Breast epithelium (tissue), 4 donors: ENCODE results near the gene M1AP. TPM values are rescaled to one million over a fixed set of nuclear protein-coding genes. Genes with fewer than 3 reads are reported as not detected.

ENCODE experiments used
- DNase-seq, 2 donors: peaks; one replicate each; pipeline ENCODE4 v3.0.0-alpha.2; 2019; ENCODE audit warnings: low spot score in 2 of 2
- H3K27ac ChIP-seq, 2 donors: fragments of 200-600 bp; sonication (generic) in 1 of 2; one replicate each; pipeline ENCODE4 v1.5.1; 2016 to 2019; ENCODE audit warnings: mild to moderate bottlenecking in 1 of 2
- H3K27me3 ChIP-seq, 2 donors: fragments of 200-600 bp; sonication (generic) in 1 of 2; one replicate each; pipeline versions ENCODE4 v1.5.1 to v1.6.0; 2017 to 2019; ENCODE audit warnings: control low read depth in 1 of 2, mild to moderate bottlenecking in 1 of 2
- H3K36me3 ChIP-seq: fragments of 200-600 bp; one replicate; pipeline ENCODE4 v1.5.1; 2019
- H3K4me1 ChIP-seq, 2 donors: fragments of 200-600 bp; sonication (generic); one replicate each; pipeline ENCODE4 v1.5.1; 2016 to 2019; ENCODE audit warnings: control low read depth in 1 of 2
- H3K4me3 ChIP-seq, 3 donors: fragments of 200-600 bp; sonication (generic); 1 replicate in 2 of 3; 2 replicates in 1 of 3; pipeline ENCODE4 v1.5.1; 2016 to 2019; ENCODE audit warnings: mild to moderate bottlenecking in 3 of 3, moderate library complexity in 2 of 3
- H3K9me3 ChIP-seq, 2 donors: fragments of 200-600 bp; sonication (generic) in 1 of 2; one replicate each; pipeline ENCODE4 v1.5.1; 2016 to 2019; ENCODE audit warnings: control low read depth in 1 of 2
- CTCF ChIP-seq, 3 donors: fragments of 450-650 bp; IDR thresholded peaks; one replicate each; pipeline ENCODE4 v1.5.1; 2016 to 2017; ENCODE audit warnings: antibody characterized with exemption in 3 of 3, mild to moderate bottlenecking in 3 of 3, moderate library complexity in 3 of 3
- POLR2A ChIP-seq: fragments of 450-650 bp; IDR thresholded peaks from one replicate; pipeline ENCODE4 v1.6.1; 2016; ENCODE audit warnings: antibody characterized with exemption, mild to moderate bottlenecking, moderate library complexity
- POLR2AphosphoS5 ChIP-seq, 3 donors: sonication (generic); formaldehyde crosslinking; IDR thresholded peaks; one replicate each; pipeline ENCODE4 v1.6.1; 2017; ENCODE audit warnings: antibody characterized with exemption in 3 of 3
- intact Hi-C: fragments of 100-400 bp; cut with DNase I; formaldehyde crosslinking; loops from one replicate; pipeline ENCODE4 v1.15.1; 2023; ENCODE audit warnings: low total_unique reads
- total RNA-seq, 3 donors: library from RNA; depleted of rRNA; stranded (reverse); fragments of >200 nt; gene quantifications; one replicate each; pipeline ENCODE4 v1.1.0, GENCODE V29; 2016

The M1AP gene
- total RNA-seq, 3 donors from 2014 or later: 0.29 to 3.4 (median 0.66) TPM

GRCh38 chr2:74599676-74600075 is 48.5 kb downstream of the M1AP start:
- intact Hi-C loops: no loop called here
- TF ChIP-seq POLR2AphosphoS5 (IDR thresholded peaks at IDR 0.05): no peak
- no peak for TF ChIP-seq CTCF (IDR thresholded peaks at IDR 0.05)
- no peak for TF ChIP-seq POLR2A
- DNase-seq: no peak
- Histone ChIP-seq H3K4me1 (no peaks in the 10 kb centered on the region), H3K9me3 (no peaks in the 10 kb centered on the region), H3K27ac (no peak overlapping the region), H3K4me3 (no peak overlapping the region), H3K27me3 (peaks cover 0 to 4% of the 10 kb centered on the region in 2 donors), H3K36me3 (no peaks in the 10 kb centered on the region)

GRCh38 chr2:74597410-74597809 is 50.7 kb downstream of the M1AP start:
- TF ChIP-seq POLR2AphosphoS5 (IDR thresholded peaks at IDR 0.05): no peak
- TF ChIP-seq POLR2A: no peak
- TF ChIP-seq CTCF (IDR thresholded peaks at IDR 0.05): no peak
- intact Hi-C loops: no loop called here
- H3K27me3 ChIP-seq: peaks cover 0 to 13% of the 10 kb centered on the region in 2 donors

GRCh38 chr2:74596584-74596983 is 51.5 kb downstream of the M1AP start:
- H3K36me3 ChIP-seq: no peaks in the 10 kb centered on the region
- H3K9me3 ChIP-seq: no peaks in the 10 kb centered on the region
- intact Hi-C loops: no loop called here
- no peak overlapping the region for H3K27ac ChIP-seq
- H3K4me3 ChIP-seq: no peak overlapping the region
- TF ChIP-seq CTCF (IDR thresholded peaks at IDR 0.05): no peak
- no peak for TF ChIP-seq POLR2AphosphoS5 (IDR thresholded peaks at IDR 0.05)
- TF ChIP-seq POLR2A: no peak
- DNase-seq: no peak
- peaks cover 0 to 13% of the 10 kb centered on the region in 2 donors for H3K27me3 ChIP-seq
- no peaks in the 10 kb centered on the region for H3K4me1 ChIP-seq

More at GRCh38 chr2:74597410-74597809, 50.7 kb downstream of the M1AP start:
- Histone ChIP-seq H3K4me1 (no peaks in the 10 kb centered on the region), H3K27ac (no peak overlapping the region), H3K4me3 (no peak overlapping the region), H3K9me3 (no peaks in the 10 kb centered on the region), H3K36me3 (no peaks in the 10 kb centered on the region)
- no peak for DNase-seq

GRCh38 chr2:74593826-74594772 is 54.0 kb downstream of the M1AP start:
- no peaks in the 10 kb centered on the region for H3K4me1 ChIP-seq
- no peak for TF ChIP-seq CTCF (IDR thresholded peaks at IDR 0.05)
- no peak for TF ChIP-seq POLR2A
- TF ChIP-seq POLR2AphosphoS5 (IDR thresholded peaks at IDR 0.05): no peak
- no peaks in the 10 kb centered on the region for H3K36me3 ChIP-seq
- intact Hi-C loops: no loop called here
- no peak for DNase-seq
- H3K27me3 ChIP-seq: peaks cover 0 to 19% of the 10 kb centered on the region in 2 donors
- H3K9me3 ChIP-seq: no peaks in the 10 kb centered on the region
- H3K27ac ChIP-seq: no peak overlapping the region
- H3K4me3 ChIP-seq: no peak overlapping the region

- DNase-seq: no peak
- no peaks in the 10 kb centered on the region for H3K4me1 ChIP-seq
- intact Hi-C loops: no loop called here
- TF ChIP-seq CTCF (IDR thresholded peaks at IDR 0.05) (no peak), POLR2A (no peak), POLR2AphosphoS5 (IDR thresholded peaks at IDR 0.05) (no peak)
- no peak overlapping the region for H3K4me3 ChIP-seq
- no peaks in the 10 kb centered on the region for H3K9me3 ChIP-seq
- no peaks in the 10 kb centered on the region for H3K36me3 ChIP-seq
- H3K27ac ChIP-seq: no peak overlapping the region
- H3K27me3 ChIP-seq: peaks cover 0 to 13% of the 10 kb centered on the region in 2 donors
Observed at GRCh38 chr2:74588664-74589063, 59.5 kb downstream of the M1AP start.
